A549 (cell line): ENCODE results near the gene FMNL3. TPM values are rescaled to one million over a fixed set of nuclear protein-coding genes. Genes with fewer than 3 reads are reported as not detected.

Experiments used
- ATAC-seq, 2 experiments: fragments of 200-7000 bp in 1 of 2; fragments of >200 bp in 1 of 2; cut with Nextera tagmentation in 1 of 2; cut with Tn5 transposase in 1 of 2; 3 replicates each; pipeline versions ENCODE4 v1.8.0 to v1.9.1; 2018 to 2020; ENCODE audit warnings: mild to moderate bottlenecking in 1 of 2, moderate library complexity in 1 of 2
- CTCF ChIA-PET: fragments of 300-600 bp; sonication (Branson Sonifier 250); formaldehyde crosslinking; extraction: SDS; loops from one replicate; lab custom pipeline; 2021; ENCODE audit warnings: antibody characterized with exemption, inconsistent platforms; lab: Yijun Ruan, JAX
- POLR2A ChIA-PET: fragments of 350-600 bp; formaldehyde crosslinking; extraction: SDS; loops from one replicate; lab custom pipeline; 2021; ENCODE audit warnings: antibody characterized with exemption, inconsistent platforms; lab: Yijun Ruan, JAX
- DNase-seq, 2 experiments: peaks; one replicate each; pipeline versions ENCODE4 v3.0.0 to v3.0.0-alpha.2; 2011 to 2016; ENCODE audit warnings: low read depth in 1 of 2, low spot score in 1 of 2
- FAIRE-seq: peaks from 2 replicates; lab custom pipeline; 2011; peaks lifted over from hg19 to GRCh38; lab: Jason Lieb, UNC
- H3K27ac ChIP-seq, 2 experiments: fragments of >200 bp; sonication (Bioruptor Twin); formaldehyde crosslinking; 3 replicates each; pipeline ENCODE4 v1.5.1; 2016 to 2017
- H3K4me1 ChIP-seq: fragments of >200 bp; sonication (Bioruptor Twin); formaldehyde crosslinking; 3 replicates; pipeline ENCODE4 v1.6.1; 2016
- H3K4me2 ChIP-seq: fragments of >200 bp; sonication (Bioruptor Twin); formaldehyde crosslinking; 3 replicates; pipeline ENCODE4 v1.6.1; 2016
- H3K4me3 ChIP-seq: fragments of >200 bp; sonication (Bioruptor Twin); formaldehyde crosslinking; 3 replicates; pipeline ENCODE4 v1.5.1; 2016
- H3K9me3 ChIP-seq: fragments of >200 bp; sonication (Bioruptor Twin); formaldehyde crosslinking; 3 replicates; pipeline ENCODE4 v1.6.1; 2016
- BCL3 ChIP-seq: fragments of >200 bp; sonication (Bioruptor Twin); formaldehyde crosslinking; IDR thresholded peaks from 3 replicates; pipeline ENCODE4 v1.6.1; 2016
- CBX2 ChIP-seq: fragments of 200-600 bp; sonication (generic); IDR thresholded peaks from 2 replicates; pipeline ENCODE4 v1.6.1; 2016; ENCODE audit warnings: low read depth, mild to moderate bottlenecking, borderline replicate concordance
- CHD2 ChIP-seq: fragments of 150-350 bp; IDR thresholded peaks from 2 replicates; pipeline ENCODE4 v1.6.1; 2014; ENCODE audit warnings: low read length; ENCODE audit not compliant: partially characterized antibody
- CHD4 ChIP-seq: fragments of 200-600 bp; sonication (generic); IDR thresholded peaks from 2 replicates; pipeline ENCODE4 v1.6.1; 2016; ENCODE audit warnings: antibody characterized with exemption, mild to moderate bottlenecking, borderline replicate concordance
- E2F6 ChIP-seq: IDR thresholded peaks from 2 replicates; pipeline ENCODE4 v1.6.1; 2012; ENCODE audit warnings: low read depth, borderline replicate concordance
- EP300 ChIP-seq, 2 experiments: fragments of >200 bp; sonication (Bioruptor Twin); formaldehyde crosslinking; IDR thresholded peaks; 2 replicates in 1 of 2; 3 replicates in 1 of 2; pipeline ENCODE4 v1.6.1; 2016 to 2017
- ESRRA ChIP-seq: fragments of 150-350 bp; IDR thresholded peaks from 2 replicates; pipeline ENCODE4 v1.6.1; 2014; ENCODE audit warnings: mild to moderate bottlenecking, low read length, borderline replicate concordance
- GATA3 ChIP-seq: IDR thresholded peaks from 2 replicates; pipeline ENCODE4 v1.6.1; 2012; ENCODE audit warnings: borderline replicate concordance
- HDAC2 ChIP-seq: fragments of 200-600 bp; sonication (generic); IDR thresholded peaks from 2 replicates; pipeline ENCODE4 v1.6.1; 2016
- HMGXB4 ChIP-seq: fragments of 250-450 bp; sonication (Bioruptor Pico); IDR thresholded peaks from 2 replicates; pipeline ENCODE4 v1.5.0; 2021; ENCODE audit warnings: mild to moderate bottlenecking, moderate library complexity, borderline replicate concordance
- HOXB13 ChIP-seq: fragments of 250-450 bp; sonication (Bioruptor Pico); IDR thresholded peaks from 2 replicates; pipeline ENCODE4 v1.5.0; 2020; ENCODE audit warnings: low read depth, mild to moderate bottlenecking, moderate library complexity
- MAX ChIP-seq: IDR thresholded peaks from 2 replicates; pipeline ENCODE4 v1.6.1; 2012
- MAZ ChIP-seq: fragments of 150-350 bp; IDR thresholded peaks from 2 replicates; pipeline ENCODE4 v1.6.1; 2014; ENCODE audit warnings: antibody characterized with exemption, low read depth, low read length, borderline replicate concordance
- POLR2A ChIP-seq: IDR thresholded peaks from 2 replicates; pipeline ENCODE4 v1.6.1; 2012; ENCODE audit warnings: mild to moderate bottlenecking, low read length
- RARB ChIP-seq: fragments of 250-450 bp; sonication (Bioruptor Pico); IDR thresholded peaks from 2 replicates; pipeline ENCODE4 v1.8.0; 2021; ENCODE audit warnings: mild to moderate bottlenecking, moderate library complexity
- RCOR1 ChIP-seq: fragments of 150-350 bp; IDR thresholded peaks from 2 replicates; pipeline ENCODE4 v1.6.1; 2014; ENCODE audit warnings: antibody characterized with exemption, low read length, low read depth
- REST ChIP-seq: fragments of 200-600 bp; sonication (generic); IDR thresholded peaks from 2 replicates; pipeline ENCODE4 v1.6.1; 2016; ENCODE audit warnings: antibody characterized with exemption, mild to moderate bottlenecking, moderate library complexity
- RNF2 ChIP-seq: fragments of 200-600 bp; sonication (generic); IDR thresholded peaks from 2 replicates; pipeline ENCODE4 v1.6.1; 2016; ENCODE audit warnings: low read depth, mild to moderate bottlenecking, antibody characterized with exemption, moderate library complexity, borderline replicate concordance
- ZC3H11A ChIP-seq: fragments of 450-650 bp; IDR thresholded peaks from 2 replicates; pipeline ENCODE4 v1.6.1; 2014; ENCODE audit warnings: antibody characterized with exemption, mild to moderate bottlenecking
- WGBS: methylation state at CpG from one replicate; pipeline ENCODE4 v1.1.6; 2017; ENCODE audit errors: missing lambda C conversion rate; 5-methylcytosine and 5-hydroxymethylcytosine counted together
- polyA plus RNA-seq, 4 experiments: library from polyadenylated mRNA; depleted of rRNA in 3 of 4; stranded (reverse); fragments of >200 nt; fragmentation: RNase III in 1 of 4; extraction: RNeasy Plus Mini Kit Qiagen cat#74134 plus additional on column Dnase treatment in 1 of 4; gene quantifications; 2 replicates in 3 of 4; 3 replicates in 1 of 4; pipeline ENCODE4 v1.2.3, GENCODE V29; 2011 to 2017

Gene FMNL3
- polyA plus RNA-seq, 2 of the 4 experiments (the other 2 are of a cell fraction) = 1.7 TPM

- no peak for TF ChIP-seq HMGXB4 (CRISPR knock-in tag)
- TF ChIP-seq CHD4 = no peak
- TF ChIP-seq HOXB13 (CRISPR knock-in tag) = no peak
- no peak for TF ChIP-seq E2F6
Measured at GRCh38 chr12:49687941-49688340, 19.3 kb downstream of the FMNL3 start (continued).

- 84% methylated on average over 5 of the region's 5 CpGs for WGBS
- CTCF ChIA-PET = interaction anchor here (0.6 to 1.3 kb wide), 3 partner anchors 16 to 29 kb away, joined by 3 to 4 read pairs (median 3); no protein-coding TSS in a partner anchor
Measured at GRCh38 chr12:49684310-49684854, 22.8 kb downstream of the FMNL3 start.

More at GRCh38 chr12:49684310-49684854, 22.8 kb downstream of the FMNL3 start:
- Histone ChIP-seq H3K4me3 (no peak overlapping the region), H3K4me2 (no peak overlapping the region), H3K27ac (no peak overlapping the region), H3K4me1 (no peaks in the 10 kb centered on the region), H3K9me3 (no peaks in the 10 kb centered on the region)
- FAIRE-seq = no peak
- POLR2A ChIA-PET = interaction anchor here (0.7 kb wide), 1 partner anchor 57 kb away, joined by 3 read pairs; no protein-coding TSS in a partner anchor
- no peak for DNase-seq
- no peak for ATAC-seq
- TF ChIP-seq EP300 (IDR thresholded peaks at IDR 0.05) (no peak), RCOR1 (no peak), GATA3 (no peak), POLR2A (no peak), RNF2 (no peak), HDAC2 (no peak), MAZ (no peak), ZC3H11A (no peak), RARB (CRISPR knock-in tag) (no peak), CHD4 (no peak), CHD2 (no peak), CBX2 (no peak), MAX (no peak), REST (no peak), BCL3 (no peak), ESRRA (no peak)
